NCI-H1092 (cell line): ENCODE measurements around the gene MYO1B.

Experiments used
- DNase-seq: peaks from one replicate; lab custom pipeline; 2025; lab: John Stamatoyannopoulos, UW

MYO1B gene

GRCh38 chr2:191245046-191245868, at the start of gene MYO1B:
MYO1B (plus strand) TSS chr2:191245404; CDS start chr2:191276896, 31,492 bp downstream.
- peak; percentile 65 for DNase-seq

- no peak for DNase-seq
Measured at GRCh38 chr2:191197096-191197495, 48.1 kb upstream of the MYO1B start.

- no peak for DNase-seq
Measured at GRCh38 chr2:191198271-191198670, 46.9 kb upstream of the MYO1B start.

- DNase-seq: no peak
Measured at GRCh38 chr2:191199929-191200512, 45.2 kb upstream of the MYO1B start.

- DNase-seq: no peak
Measured at GRCh38 chr2:191200910-191201309, 44.3 kb upstream of the MYO1B start.

- no peak for DNase-seq
Measured at GRCh38 chr2:191202209-191202721, 42.9 kb upstream of the MYO1B start.

GRCh38 chr2:191202881-191203397, 42.3 kb upstream of the MYO1B start:
- DNase-seq: no peak

- no peak for DNase-seq
Measured at GRCh38 chr2:191204433-191204832, 40.8 kb upstream of the MYO1B start.

GRCh38 chr2:191206613-191207471, 38.4 kb upstream of the MYO1B start:
- no peak for DNase-seq

- no peak for DNase-seq
Measured at GRCh38 chr2:191209340-191209739, 35.9 kb upstream of the MYO1B start.

- DNase-seq: no peak
Measured at GRCh38 chr2:191212119-191212518, 33.1 kb upstream of the MYO1B start.

GRCh38 chr2:191213333-191213732, 31.9 kb upstream of the MYO1B start:
- DNase-seq: no peak

GRCh38 chr2:191215230-191215629, 30.0 kb upstream of the MYO1B start:
- DNase-seq: no peak

GRCh38 chr2:191215666-191216065, 29.5 kb upstream of the MYO1B start:
- no peak for DNase-seq

GRCh38 chr2:191217580-191217979, 27.6 kb upstream of the MYO1B start:
- no peak for DNase-seq

GRCh38 chr2:191218292-191218898, 26.8 kb upstream of the MYO1B start:
- peak; percentile 51 for DNase-seq

GRCh38 chr2:191220671-191221070, 24.5 kb upstream of the MYO1B start:
- no peak for DNase-seq

- no peak for DNase-seq
Measured at GRCh38 chr2:191221666-191222065, 23.5 kb upstream of the MYO1B start.

GRCh38 chr2:191222507-191222906, 22.7 kb upstream of the MYO1B start:
- no peak for DNase-seq

- DNase-seq: no peak
Measured at GRCh38 chr2:191222952-191223351, 22.3 kb upstream of the MYO1B start.

- DNase-seq: no peak
Measured at GRCh38 chr2:191225126-191225525, 20.1 kb upstream of the MYO1B start.

GRCh38 chr2:191225690-191226089, 19.5 kb upstream of the MYO1B start:
- DNase-seq: no peak
